Mucosa of stomach (tissue), 1 donor: ENCODE measurements around the gene MAGEA8.
"Not testable (repeated sequence)": the region's sequence is repeated elsewhere in the genome, so short reads cannot be mapped to it uniquely, and the experiment has no call there.

ENCODE experiments used
- H3K27me3 ChIP-seq: one replicate; pipeline ENCODE4 v1.7.0; 2013; ENCODE audit warnings: mild to moderate bottlenecking, low read length; ENCODE audit not compliant: control insufficient read depth, insufficient read depth
- H3K36me3 ChIP-seq: one replicate; pipeline ENCODE4 v1.7.0; 2013; ENCODE audit warnings: low read length; ENCODE audit not compliant: control insufficient read depth, insufficient read depth
- H3K4me1 ChIP-seq: one replicate; pipeline ENCODE4 v1.7.0; 2013; ENCODE audit warnings: mild to moderate bottlenecking, low read length; ENCODE audit not compliant: control insufficient read depth, insufficient read depth
- H3K4me3 ChIP-seq: one replicate; pipeline ENCODE4 v1.7.0; 2013; ENCODE audit warnings: low read length
- H3K9ac ChIP-seq: one replicate; pipeline ENCODE4 v1.7.0; 2013; ENCODE audit warnings: mild to moderate bottlenecking, low read length, moderate library complexity
- H3K9me3 ChIP-seq: one replicate; pipeline ENCODE4 v1.7.0; 2013; ENCODE audit warnings: mild to moderate bottlenecking, low read length, moderate library complexity; ENCODE audit not compliant: control insufficient read depth
- donor health status: Pancreatic carcinoma.

The MAGEA8 gene

DNA sequence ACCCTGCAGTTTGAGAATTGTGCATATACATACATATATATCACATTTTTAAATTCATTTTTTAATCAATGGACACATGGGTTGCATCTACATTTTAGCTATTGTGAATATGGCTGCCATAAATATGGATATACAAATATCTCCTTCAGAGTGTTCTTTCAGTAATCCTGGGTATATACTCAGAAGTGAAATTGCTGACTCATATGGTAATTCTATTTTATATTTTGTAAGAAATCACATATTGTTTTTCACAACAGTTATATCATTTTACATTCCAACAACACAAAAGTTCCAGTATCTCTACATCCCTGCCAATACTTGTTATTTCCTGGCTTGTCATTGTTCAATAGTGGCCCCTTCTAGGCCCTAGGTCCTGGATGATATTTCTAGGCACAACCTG is 27.7 kb downstream of the MAGEA8 start:
- Histone ChIP-seq H3K4me3 (no peak overlapping the region), H3K9me3 (no peaks in the 10 kb centered on the region), H3K36me3 (no peaks in the 10 kb centered on the region), H3K27me3 (no peaks in the 10 kb centered on the region), H3K9ac (no peak overlapping the region), H3K4me1 (peaks cover 3% of the 10 kb centered on the region)

DNA sequence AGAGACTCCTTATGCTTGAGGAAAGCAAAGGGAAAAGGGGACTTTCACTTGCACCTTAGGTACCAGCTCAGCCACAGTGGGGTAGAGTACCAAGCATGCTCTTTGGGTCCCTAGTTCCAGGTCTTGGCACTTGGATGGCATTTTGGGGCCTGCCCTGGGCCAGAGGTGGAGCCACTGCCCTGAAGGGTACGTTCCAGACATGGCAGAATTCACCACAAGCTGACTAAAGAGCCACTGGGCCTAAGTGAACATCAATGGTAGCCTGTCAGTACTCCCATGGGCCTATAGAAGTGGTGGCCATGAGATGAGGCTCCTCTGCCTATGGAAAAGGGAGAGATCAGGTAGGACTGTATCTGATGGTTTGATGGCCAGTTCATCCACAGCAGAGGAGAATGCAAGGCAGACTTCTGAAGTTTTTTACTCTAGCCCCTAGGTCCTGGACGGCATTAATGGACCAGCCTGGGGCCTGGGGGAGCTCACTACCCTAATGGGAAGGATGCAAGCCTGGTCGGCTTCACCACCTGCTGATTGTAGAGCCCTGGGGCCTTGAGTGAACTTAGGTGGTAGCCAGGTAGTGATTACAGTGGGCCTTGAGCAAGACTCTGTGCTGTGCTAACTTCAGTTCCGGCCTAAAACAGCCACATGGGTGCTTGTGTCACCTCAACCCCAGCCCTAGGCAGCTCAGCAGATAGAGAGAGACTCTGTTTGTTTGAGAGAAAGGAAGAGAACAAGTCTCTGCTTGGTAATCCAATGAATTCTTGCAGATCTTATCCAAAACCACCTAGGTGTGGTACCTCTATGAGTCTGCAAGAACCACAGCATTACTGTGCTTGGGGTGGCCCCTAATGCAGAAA is 28.6 kb downstream of the MAGEA8 start:
- H3K4me3 ChIP-seq: no peak overlapping the region
- no peaks in the 10 kb centered on the region for H3K9me3 ChIP-seq
- no peaks in the 10 kb centered on the region for H3K36me3 ChIP-seq
- peaks cover under 1% of the 10 kb centered on the region for H3K4me1 ChIP-seq
- H3K9ac ChIP-seq: no peak overlapping the region
- H3K27me3 ChIP-seq: no peaks in the 10 kb centered on the region

DNA sequence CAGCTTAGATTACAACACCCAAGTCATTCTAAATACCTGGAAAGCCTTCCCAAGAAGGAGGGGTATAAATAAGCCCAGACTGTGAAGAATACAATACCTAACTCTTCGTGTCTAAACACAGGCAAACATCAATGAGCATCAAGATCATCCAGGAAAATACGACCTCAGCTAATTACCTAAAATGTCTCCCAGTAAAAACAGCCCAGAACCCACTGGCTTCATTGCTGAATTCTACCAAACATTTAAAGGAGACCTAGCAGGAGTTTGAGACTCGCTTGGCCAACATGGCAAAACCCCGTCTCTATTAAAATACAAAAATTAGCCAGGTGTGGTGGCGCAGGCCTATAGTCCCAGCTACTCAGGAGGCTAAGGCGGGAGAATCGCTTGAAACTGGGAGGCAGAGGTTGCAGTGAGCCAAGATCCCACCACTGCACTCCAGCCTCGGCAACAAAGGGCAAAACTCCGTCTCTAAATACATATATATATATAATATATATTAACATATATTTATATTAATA is 29.3 kb downstream of the MAGEA8 start:
- H3K9me3 ChIP-seq: no peaks in the 10 kb centered on the region
- no peaks in the 10 kb centered on the region for H3K4me1 ChIP-seq
- no peaks in the 10 kb centered on the region for H3K27me3 ChIP-seq
- no peak overlapping the region for H3K4me3 ChIP-seq
- no peaks in the 10 kb centered on the region for H3K36me3 ChIP-seq
- no peak overlapping the region for H3K9ac ChIP-seq

DNA sequence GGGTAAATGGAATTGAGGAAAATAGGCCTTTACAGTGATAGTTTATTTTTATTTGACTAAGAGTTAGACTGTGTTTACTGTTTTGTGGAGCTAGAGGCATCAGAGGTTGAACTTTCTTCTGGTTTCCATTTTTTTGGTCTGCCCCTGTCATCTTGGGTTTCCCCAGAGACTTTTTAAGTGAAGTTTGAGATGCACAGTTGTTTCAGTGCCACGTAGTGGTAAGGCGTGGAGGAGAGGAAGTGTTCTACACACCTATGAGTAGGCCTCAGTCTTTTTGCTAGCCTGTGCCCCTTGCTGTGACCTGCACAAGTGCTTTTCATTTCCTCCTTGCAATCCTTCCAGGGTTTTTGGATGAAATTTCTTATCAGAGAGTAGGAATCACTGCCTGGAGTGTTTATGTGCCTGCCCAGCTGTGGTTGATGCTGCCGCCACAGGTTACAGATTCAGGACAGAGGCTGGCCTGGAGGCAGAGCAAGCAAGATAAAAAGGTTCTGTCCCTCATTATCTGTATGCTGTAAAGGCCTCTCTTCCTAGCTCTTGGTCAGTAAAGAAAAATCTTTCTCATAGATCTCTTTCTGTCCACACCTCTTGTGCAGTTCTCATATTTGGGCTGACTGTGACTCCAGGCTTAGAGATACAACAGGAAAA is 35.9 kb downstream of the MAGEA8 start:
- Histone ChIP-seq H3K4me3 (no peak overlapping the region), H3K4me1 (no peaks in the 10 kb centered on the region), H3K36me3 (no peaks in the 10 kb centered on the region), H3K27me3 (no peaks in the 10 kb centered on the region), H3K9ac (no peak overlapping the region), H3K9me3 (no peaks in the 10 kb centered on the region)

DNA sequence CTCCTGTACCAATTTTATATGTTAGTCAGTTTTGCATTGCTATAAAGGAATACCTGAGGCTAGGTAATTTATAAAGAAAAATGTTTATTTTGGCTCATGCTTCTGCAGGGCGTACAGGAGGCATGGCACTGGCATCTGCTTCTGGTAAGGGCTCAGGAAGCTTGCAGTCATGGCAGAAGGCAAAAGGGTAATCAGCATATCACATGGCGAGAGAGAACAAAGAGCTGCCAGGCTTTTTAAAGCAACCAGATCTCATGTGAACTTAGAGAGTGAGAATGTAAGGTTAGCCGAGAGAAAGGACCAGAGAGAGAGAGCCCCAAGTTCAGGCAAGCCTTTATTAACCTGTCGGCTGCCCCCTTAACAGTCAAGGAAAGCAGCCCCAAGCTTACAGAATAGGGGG is 42.9 kb downstream of the MAGEA8 start:
- not testable (repeated sequence) for H3K9me3 ChIP-seq, H3K36me3 ChIP-seq, H3K4me1 ChIP-seq, H3K27me3 ChIP-seq, H3K9ac ChIP-seq, H3K4me3 ChIP-seq

DNA sequence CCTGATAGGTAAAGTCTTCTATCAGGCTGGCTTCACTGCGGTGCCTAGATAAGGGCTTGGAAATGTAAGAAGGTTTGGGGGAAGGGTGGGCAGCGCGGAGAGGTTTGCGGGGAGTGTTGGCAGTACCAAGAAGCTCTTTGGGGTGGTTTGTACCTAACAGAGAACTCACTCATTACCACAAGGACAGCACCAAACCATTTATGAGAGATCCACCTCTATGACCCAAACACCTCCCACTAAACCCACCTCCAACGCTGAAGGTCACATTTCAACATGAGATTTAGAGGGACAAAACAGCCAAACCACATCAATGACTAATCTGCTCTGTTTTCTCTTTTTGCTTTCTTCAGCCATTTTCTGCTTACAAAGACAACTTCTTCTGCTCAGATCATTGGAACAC is 43.5 kb downstream of the MAGEA8 start:
- not testable (repeated sequence) for H3K9me3 ChIP-seq, H3K4me1 ChIP-seq

DNA sequence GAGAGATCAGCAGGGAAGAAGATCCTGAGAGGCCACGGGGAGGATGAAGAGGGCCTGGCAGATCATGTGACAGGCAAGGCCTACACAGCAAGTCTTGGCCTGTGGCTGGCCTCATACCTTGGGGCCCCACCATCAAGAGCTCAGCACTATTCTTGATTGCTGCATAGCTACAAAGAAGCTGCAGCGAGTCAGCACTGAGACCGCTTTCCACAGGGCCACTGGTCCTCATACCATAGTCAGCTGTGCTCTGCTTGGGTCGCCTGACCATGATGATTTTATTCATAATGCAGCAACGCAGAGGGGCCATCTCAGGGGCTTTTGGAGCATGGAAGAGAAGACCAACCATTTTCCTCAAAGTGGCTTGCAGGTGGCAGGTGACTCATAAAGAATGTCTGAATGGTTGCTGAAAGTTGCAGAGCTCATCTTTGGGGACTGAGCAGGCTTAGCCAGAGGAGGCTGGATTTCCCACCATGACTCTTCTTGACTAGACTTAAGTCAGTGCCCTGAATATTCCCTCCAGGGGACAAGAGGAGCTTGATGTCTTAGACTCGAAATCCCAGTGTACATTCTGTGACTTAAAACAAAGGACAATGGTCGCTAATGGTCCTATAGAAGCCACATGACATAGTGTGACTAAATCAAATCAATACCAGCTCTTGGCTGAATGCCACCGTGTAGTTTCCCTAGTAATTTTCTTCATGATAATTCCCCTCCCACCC is 46.4 kb downstream of the MAGEA8 start:
- not testable (repeated sequence) for H3K27me3 ChIP-seq, H3K36me3 ChIP-seq, H3K9me3 ChIP-seq, H3K4me1 ChIP-seq, H3K9ac ChIP-seq, H3K4me3 ChIP-seq

More for the DNA sequence above, 43.5 kb downstream of the MAGEA8 start:
- H3K4me3 ChIP-seq, H3K27me3 ChIP-seq, H3K9ac ChIP-seq, H3K36me3 ChIP-seq: not testable (repeated sequence)

DNA sequence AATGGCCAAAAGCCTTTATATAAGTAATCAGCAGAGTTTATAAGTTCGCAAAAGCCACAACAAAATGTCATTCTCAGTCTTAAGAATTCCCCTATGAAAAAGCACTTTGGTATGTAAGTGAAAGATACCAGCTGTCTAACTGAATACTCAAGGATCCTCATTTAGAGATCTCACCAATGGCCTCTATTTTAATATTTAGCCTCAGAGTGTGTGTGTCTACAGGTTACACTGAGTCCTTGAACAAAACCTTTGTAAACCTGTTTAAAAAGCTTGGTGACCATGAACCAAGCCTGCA is 46.9 kb downstream of the MAGEA8 start:
- not testable (repeated sequence) for H3K4me1 ChIP-seq, H3K27me3 ChIP-seq, H3K9ac ChIP-seq, H3K9me3 ChIP-seq, H3K36me3 ChIP-seq, H3K4me3 ChIP-seq

DNA sequence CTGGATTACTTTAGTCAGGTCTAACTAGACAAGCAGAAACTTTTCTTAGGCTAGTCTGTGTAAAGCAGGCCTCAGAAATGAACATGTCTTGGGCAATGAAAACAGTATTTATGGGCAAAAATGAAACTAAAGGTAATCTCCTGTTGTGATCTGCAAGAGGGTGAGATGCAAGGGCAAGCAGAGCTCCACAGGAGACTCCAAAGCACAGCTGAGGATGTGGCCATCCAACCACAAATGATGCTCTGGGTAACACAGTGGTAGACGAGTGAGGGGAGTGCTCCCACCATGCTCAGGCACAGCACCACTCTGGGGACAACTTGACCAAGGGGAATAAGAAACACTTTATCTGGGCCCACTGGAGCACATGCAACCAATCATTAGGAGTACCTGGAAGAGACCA is 47.7 kb downstream of the MAGEA8 start:
- H3K9ac ChIP-seq, H3K9me3 ChIP-seq, H3K4me1 ChIP-seq, H3K27me3 ChIP-seq, H3K4me3 ChIP-seq, H3K36me3 ChIP-seq: not testable (repeated sequence)

DNA sequence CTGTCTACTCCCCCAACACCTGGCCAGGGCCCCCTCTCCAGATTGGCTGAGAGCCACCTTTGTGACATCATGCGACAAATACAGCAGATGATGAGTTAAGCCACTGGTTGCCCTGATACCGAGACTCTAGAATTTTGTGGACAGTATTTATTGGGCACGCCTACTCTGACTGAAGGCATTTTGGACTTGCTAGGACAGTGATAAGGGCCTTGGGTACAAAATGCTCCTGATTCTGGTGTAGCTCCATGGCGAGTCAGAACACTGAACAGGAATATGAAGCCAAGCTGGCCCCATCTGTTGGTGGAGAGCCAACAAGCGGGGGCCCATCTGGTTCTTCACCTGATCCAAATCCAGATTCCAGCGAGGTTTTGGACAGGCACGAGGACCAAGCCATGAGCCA is 48.4 kb downstream of the MAGEA8 start, which contains the start of gene HSFX4:
HSFX4 (plus strand) TSS at position 174 of the 400 bp plus-strand sequence; CDS start at position 246, 72 bp downstream.
- H3K4me1 ChIP-seq, H3K36me3 ChIP-seq, H3K27me3 ChIP-seq, H3K9me3 ChIP-seq, H3K4me3 ChIP-seq, H3K9ac ChIP-seq: not testable (repeated sequence)

DNA sequence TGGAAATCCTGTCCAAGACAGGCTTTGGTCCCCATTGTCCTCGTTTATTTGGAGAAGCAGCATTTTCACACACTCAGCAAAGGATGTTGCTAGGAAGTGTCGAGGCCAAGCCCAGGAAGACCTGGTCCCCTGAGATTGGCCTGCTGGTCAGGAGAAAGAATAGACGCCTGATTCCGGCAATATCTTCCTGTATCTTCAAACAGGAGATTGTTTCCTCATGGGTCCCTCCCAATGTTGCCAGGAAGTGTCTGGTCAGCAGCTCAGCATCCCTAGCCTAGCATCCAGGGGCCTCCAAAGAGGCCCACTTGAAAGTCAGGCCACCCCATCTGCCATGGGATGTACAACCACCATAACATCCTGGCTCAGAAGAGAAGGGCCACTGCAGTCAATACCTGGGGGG is 50.4 kb downstream of the MAGEA8 start:
- H3K4me3 ChIP-seq, H3K27me3 ChIP-seq, H3K9me3 ChIP-seq, H3K4me1 ChIP-seq, H3K9ac ChIP-seq, H3K36me3 ChIP-seq: not testable (repeated sequence)

DNA sequence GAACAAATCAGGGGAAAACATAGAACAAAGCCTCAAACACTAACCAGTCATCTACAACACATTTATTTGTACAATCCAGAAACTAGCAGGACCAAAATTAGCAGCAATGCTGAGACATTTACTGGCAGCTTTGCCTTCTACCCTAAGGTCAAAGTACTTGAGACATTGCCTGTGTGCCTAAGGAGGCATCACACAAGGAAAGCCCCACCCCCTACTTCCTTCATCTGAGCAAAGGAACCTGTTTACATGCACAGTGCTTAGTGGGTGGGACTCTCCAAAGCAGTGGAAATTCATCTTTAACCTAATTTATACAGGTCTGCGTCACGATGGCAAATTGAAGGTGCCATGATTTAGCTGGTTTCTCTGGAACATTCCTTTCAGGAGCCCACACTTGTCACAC is 51.2 kb downstream of the MAGEA8 start:
- H3K9me3 ChIP-seq, H3K4me1 ChIP-seq, H3K27me3 ChIP-seq, H3K36me3 ChIP-seq, H3K4me3 ChIP-seq, H3K9ac ChIP-seq: not testable (repeated sequence)
